Neuronal stem cell (in vitro differentiated cells): Measurements from ENCODE around the gene NAA20.

Source experiments
- DNase-seq: peaks from one replicate; pipeline ENCODE4 v3.0.0-alpha.2; 2013; ENCODE audit warnings: low spot score
- H2AFZ ChIP-seq: one replicate; pipeline ENCODE4 v1.6.1; 2013; ENCODE audit warnings: mild to moderate bottlenecking, low read length, inconsistent platforms
- H2AK5ac ChIP-seq: 2 replicates; pipeline ENCODE4 v1.6.1; 2013; ENCODE audit warnings: low read depth, mild to moderate bottlenecking, inconsistent platforms, low read length, moderate library complexity, mixed read lengths
- H2BK120ac ChIP-seq: 2 replicates; pipeline ENCODE4 v1.6.1; 2013; ENCODE audit warnings: low read depth, mild to moderate bottlenecking, inconsistent platforms, low read length, moderate library complexity, mixed read lengths
- H2BK12ac ChIP-seq: one replicate; pipeline ENCODE4 v1.6.1; 2013; ENCODE audit warnings: low read length, inconsistent platforms
- H2BK15ac ChIP-seq: 2 replicates; pipeline ENCODE4 v1.6.1; 2013; ENCODE audit warnings: mild to moderate bottlenecking, low read length, inconsistent platforms, mixed read lengths
- H2BK5ac ChIP-seq: one replicate; pipeline ENCODE4 v1.6.1; 2013; ENCODE audit warnings: inconsistent platforms, mild to moderate bottlenecking, low read length, moderate library complexity
- H3K14ac ChIP-seq: one replicate; pipeline ENCODE4 v1.6.1; 2013; ENCODE audit warnings: low read length, inconsistent platforms
- H3K18ac ChIP-seq: 2 replicates; pipeline ENCODE4 v1.6.1; 2013; ENCODE audit warnings: low read length, inconsistent platforms
- H3K23ac ChIP-seq: 2 replicates; pipeline ENCODE4 v1.6.1; 2013; ENCODE audit warnings: low read depth, mild to moderate bottlenecking, mixed read lengths, low read length, inconsistent platforms; ENCODE audit not compliant: poor library complexity
- H3K27ac ChIP-seq: replicated peaks from 3 replicates; pipeline ENCODE4 v1.5.1; 2013; ENCODE audit warnings: low read length, inconsistent platforms
- H3K27me3 ChIP-seq, 3 experiments: 2 replicates each; pipeline ENCODE4 v1.6.1; 2013; ENCODE audit warnings: low read length in 3 of 3, mild to moderate bottlenecking in 2 of 3, inconsistent platforms in 1 of 3, low read depth in 1 of 3, mixed read lengths in 1 of 3, moderate library complexity in 1 of 3; ENCODE audit not compliant: control insufficient read depth in 3 of 3, insufficient read depth in 3 of 3
- H3K36me3 ChIP-seq, 2 donors: replicated peaks in 1 of 2; 2 replicates each; pipeline ENCODE4 v1.6.1; 2013; ENCODE audit warnings: low read length in 2 of 2; ENCODE audit not compliant: control insufficient read depth in 2 of 2, insufficient read depth in 2 of 2
- H3K4ac ChIP-seq: 2 replicates; pipeline ENCODE4 v1.6.1; 2013; ENCODE audit warnings: inconsistent platforms, mild to moderate bottlenecking, low read length, moderate library complexity
- H3K4me1 ChIP-seq, 2 donors: 1 replicate in 1 of 2; 2 replicates in 1 of 2; pipeline ENCODE4 v1.6.1; 2013; ENCODE audit warnings: low read length in 2 of 2, low read depth in 1 of 2; ENCODE audit not compliant: control insufficient read depth in 2 of 2, insufficient read depth in 1 of 2
- H3K4me2 ChIP-seq: one replicate; pipeline ENCODE4 v1.6.1; 2013; ENCODE audit warnings: mild to moderate bottlenecking, low read length, inconsistent platforms; ENCODE audit not compliant: insufficient read depth, poor library complexity, severe bottlenecking
- H3K4me3 ChIP-seq, 2 donors: 2 replicates each; pipeline ENCODE4 v1.5.1; 2013; ENCODE audit warnings: low read length in 2 of 2, mild to moderate bottlenecking in 2 of 2, inconsistent platforms in 1 of 2, moderate library complexity in 1 of 2
- H3K79me1 ChIP-seq: one replicate; pipeline ENCODE4 v1.6.1; 2013; ENCODE audit warnings: low read depth, mild to moderate bottlenecking, inconsistent platforms, low read length, moderate library complexity
- H3K9ac ChIP-seq: one replicate; pipeline ENCODE4 v1.6.1; 2013; ENCODE audit warnings: mild to moderate bottlenecking, low read depth, low read length, inconsistent platforms; ENCODE audit not compliant: poor library complexity
- H3K9me3 ChIP-seq, 2 donors: replicated peaks in 1 of 2; 2 replicates each; pipeline versions ENCODE3 to v1.6.1; 2013; ENCODE audit warnings: low read length in 2 of 2, mild to moderate bottlenecking in 2 of 2, inconsistent platforms in 1 of 2, low read depth in 1 of 2, mixed read lengths in 1 of 2, moderate library complexity in 1 of 2; ENCODE audit not compliant: control insufficient read depth in 2 of 2, insufficient read depth in 1 of 2
- H4K8ac ChIP-seq: one replicate; pipeline ENCODE4 v1.6.1; 2013; ENCODE audit warnings: low read depth, mild to moderate bottlenecking, inconsistent platforms, low read length, moderate library complexity
- H4K91ac ChIP-seq: one replicate; pipeline ENCODE4 v1.6.1; 2013; ENCODE audit warnings: low read length, low read depth, mild to moderate bottlenecking, inconsistent platforms; ENCODE audit not compliant: poor library complexity
- WGBS, 2 donors: extraction: QIAGEN DNeasy Blood & Tissue Kit; methylation state at CpG; one replicate each; pipeline ENCODE4 v1.1.7; 2013; ENCODE audit warnings: missing lambda C conversion rate in 2 of 2, mixed read lengths in 1 of 2; ENCODE audit not compliant: insufficient read length in 2 of 2, insufficient replicate concordance in 1 of 2; ENCODE audit errors: extremely low coverage in 2 of 2; 5-methylcytosine and 5-hydroxymethylcytosine counted together

NAA20 gene

DNA sequence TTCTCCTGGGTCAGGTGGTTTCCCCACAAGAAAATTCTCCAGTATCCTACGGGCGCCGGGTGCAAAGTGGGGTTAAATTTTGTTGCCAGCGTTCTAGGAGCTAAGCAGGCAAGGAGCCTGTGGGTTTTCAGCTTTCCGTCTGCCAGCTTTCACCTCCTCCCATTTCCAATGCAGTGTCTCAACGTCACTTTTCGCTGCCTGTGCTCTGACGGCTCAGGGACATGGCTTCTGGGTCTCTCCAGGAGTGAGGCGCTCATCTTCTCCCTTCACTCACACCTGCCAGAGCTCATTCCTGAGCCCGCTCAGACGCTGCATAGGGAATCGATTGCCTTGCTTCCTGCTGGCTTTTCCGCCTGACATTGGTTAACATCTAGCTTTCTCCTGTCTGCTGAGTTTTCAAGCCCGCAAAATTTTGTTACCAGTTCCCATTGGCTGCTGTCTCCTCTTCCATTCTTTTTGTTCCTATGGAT is 7.3 kb upstream of the NAA20 start:
- Histone ChIP-seq H3K27ac (no peak overlapping the region), H3K4ac (no peak overlapping the region), H3K18ac (no peak overlapping the region), H2BK15ac (no peak overlapping the region), H2AFZ (peak overlapping the region; percentile 46), H2AK5ac (no peak overlapping the region), H4K8ac (no peak overlapping the region), H2BK120ac (no peak overlapping the region), H3K9me3 (no peaks in the 10 kb centered on the region), H2BK12ac (no peak overlapping the region), H3K36me3 (no peaks in the 10 kb centered on the region), H3K23ac (no peak overlapping the region), H2BK5ac (no peak overlapping the region), H3K4me3 (no peak overlapping the region), H3K4me2 (no peak overlapping the region), H3K79me1 (no peaks in the 10 kb centered on the region), H4K91ac (no peak overlapping the region), H3K4me1 (peaks cover 0 to 6% of the 10 kb centered on the region in 2 donors), H3K9ac (peak overlapping the region; percentile 70), H3K27me3 (no peaks in the 10 kb centered on the region), H3K14ac (no peak overlapping the region)
- no CpG with 5 or more reads among the region's 14 CpGs for WGBS, 2 donors
- DNase-seq, result no peak

DNA sequence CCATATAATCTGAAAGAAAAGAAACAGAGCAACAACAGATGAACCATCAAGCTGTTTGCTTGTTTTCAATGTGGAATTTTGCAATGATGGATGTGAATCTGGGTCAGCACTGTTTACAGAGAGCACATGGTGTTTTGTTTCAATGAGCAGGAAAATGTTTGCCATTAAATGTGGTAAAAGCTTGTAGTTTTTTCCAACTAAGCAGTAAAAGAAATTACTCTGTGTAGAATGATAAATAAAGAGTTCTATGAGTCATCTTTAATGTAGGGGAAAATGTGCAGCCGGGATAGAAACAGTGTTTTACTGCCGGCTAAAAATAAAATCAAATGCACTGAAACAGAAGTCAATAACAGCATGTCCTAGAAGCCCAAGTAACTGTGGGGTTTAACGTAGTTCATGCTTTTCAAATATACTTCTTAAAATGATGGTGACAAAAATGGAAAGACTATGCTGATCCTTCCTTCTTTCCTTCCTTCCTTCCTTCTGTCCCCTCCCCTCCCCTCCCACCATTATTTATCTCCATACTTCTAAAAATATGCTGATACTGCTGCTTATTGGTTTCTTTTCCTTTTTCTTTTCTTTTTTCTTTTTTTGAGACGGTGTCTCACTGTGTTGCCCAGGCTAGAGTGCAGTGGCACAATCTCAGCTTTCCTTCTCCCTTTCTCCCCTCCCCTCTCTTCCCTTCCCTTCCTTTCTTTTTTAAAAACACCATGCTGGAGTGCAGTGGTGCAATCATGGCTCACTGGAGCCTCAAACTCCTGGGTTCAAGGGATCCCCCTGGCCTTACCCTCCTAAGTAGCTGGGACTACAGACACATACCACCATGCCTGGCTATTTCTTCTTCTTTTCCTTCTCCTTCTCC is 6.3 kb upstream of the NAA20 start:
- Histone ChIP-seq H3K27ac (no peak overlapping the region), H2BK120ac (no peak overlapping the region), H2BK12ac (no peak overlapping the region), H3K4me3 (no peak overlapping the region), H3K27me3 (no peaks in the 10 kb centered on the region), H2BK15ac (no peak overlapping the region), H4K8ac (no peak overlapping the region), H2AFZ (no peak overlapping the region), H3K4me1 (peaks cover 0 to 3% of the 10 kb centered on the region in 2 donors), H2AK5ac (no peak overlapping the region), H4K91ac (no peak overlapping the region), H3K23ac (no peak overlapping the region), H3K14ac (no peak overlapping the region), H3K79me1 (no peaks in the 10 kb centered on the region), H3K36me3 (no peaks in the 10 kb centered on the region), H3K4ac (no peak overlapping the region), H3K9ac (no peak overlapping the region), H3K4me2 (no peak overlapping the region), H3K9me3 (no peaks in the 10 kb centered on the region), H3K18ac (no peak overlapping the region), H2BK5ac (no peak overlapping the region)
- WGBS, 2 donors, result no CpG with 5 or more reads among the region's 4 CpGs
- DNase-seq, result no peak

DNA sequence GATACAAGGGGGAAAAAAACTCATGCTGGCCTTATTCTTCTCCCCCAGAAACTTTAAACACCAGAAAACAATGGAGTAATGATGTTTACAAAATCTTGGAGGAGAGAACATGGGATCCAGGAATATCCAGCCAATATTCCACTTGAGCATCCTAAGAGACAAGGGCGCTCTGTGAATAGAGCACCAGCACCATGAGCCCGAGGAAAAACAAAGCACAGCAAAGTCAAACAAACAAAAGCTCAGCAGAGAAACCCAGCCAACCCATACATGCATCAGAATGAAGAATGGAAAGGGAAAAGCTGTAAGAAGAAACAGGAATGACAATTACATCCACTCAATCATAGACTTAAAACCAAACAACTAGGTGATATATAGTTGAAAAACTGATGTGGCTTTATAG is 4.6 kb upstream of the NAA20 start:
- H3K4me2 ChIP-seq, result no peak overlapping the region

DNA sequence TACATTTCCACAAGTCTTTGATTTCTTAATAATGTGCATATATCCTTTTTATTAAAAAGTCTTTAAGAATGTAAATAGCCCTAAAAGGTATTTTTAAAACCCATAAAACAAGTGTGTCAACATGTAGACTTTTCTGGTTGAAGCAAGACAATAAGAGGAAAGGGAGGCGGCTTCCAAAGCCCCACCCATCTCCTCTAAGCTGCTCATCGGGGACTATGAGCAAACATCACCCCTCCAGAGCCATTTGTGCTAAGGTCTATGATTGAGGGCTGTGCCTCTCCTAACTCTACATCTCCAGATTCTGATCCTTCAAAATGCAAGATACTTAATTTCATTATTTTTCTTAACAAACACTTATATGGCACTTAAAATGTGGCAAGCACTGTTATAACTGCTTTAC is 2.5 kb upstream of the NAA20 start:
- Histone ChIP-seq H2BK5ac (no peak overlapping the region), H3K9ac (no peak overlapping the region), H2AFZ (peak overlapping the region; percentile 1), H2AK5ac (no peak overlapping the region), H2BK15ac (no peak overlapping the region), H3K14ac (no peak overlapping the region), H3K4me1 (peaks cover 7% of the 10 kb centered on the region in 2 donors), H3K9me3 (no peaks in the 10 kb centered on the region), H4K8ac (no peak overlapping the region), H3K79me1 (peaks cover 11% of the 10 kb centered on the region), H3K4ac (no peak overlapping the region), H2BK12ac (no peak overlapping the region), H2BK120ac (no peak overlapping the region), H3K4me2 (no peak overlapping the region), H3K4me3 (no peak overlapping the region), H3K27me3 (no peaks in the 10 kb centered on the region), H3K27ac (no peak overlapping the region), H4K91ac (no peak overlapping the region), H3K36me3 (peaks cover 0 to 11% of the 10 kb centered on the region in 2 donors), H3K23ac (no peak overlapping the region), H3K18ac (no peak overlapping the region)
- DNase-seq, result no peak
- WGBS, 2 donors, result no CpG with 5 or more reads among the region's 2 CpGs

More for the DNA sequence above, 4.6 kb upstream of the NAA20 start:
- Histone ChIP-seq H4K8ac (no peak overlapping the region), H2BK5ac (no peak overlapping the region), H2AK5ac (no peak overlapping the region), H2BK15ac (no peak overlapping the region), H3K14ac (no peak overlapping the region), H3K27me3 (no peaks in the 10 kb centered on the region), H2AFZ (peak overlapping the region; percentile 66), H2BK120ac (no peak overlapping the region), H3K4me1 (peaks cover 0 to 3% of the 10 kb centered on the region in 2 donors), H3K9me3 (no peaks in the 10 kb centered on the region), H4K91ac (no peak overlapping the region), H3K9ac (no peak overlapping the region), H3K27ac (no peak overlapping the region), H3K4me3 (no peak overlapping the region), H3K36me3 (no peaks in the 10 kb centered on the region), H2BK12ac (no peak overlapping the region), H3K18ac (no peak overlapping the region), H3K4ac (no peak overlapping the region), H3K79me1 (peaks cover 5% of the 10 kb centered on the region), H3K23ac (no peak overlapping the region)
- no CpG with 5 or more reads among the region's 2 CpGs for WGBS, 2 donors
- no peak for DNase-seq
